GM23338 (cell line): ENCODE measurements around the gene CNTROB. TPM values are rescaled to one million over a fixed set of nuclear protein-coding genes. Genes with fewer than 3 reads are reported as not detected.

Experiments used
- ATAC-seq: fragments of 200-7000 bp; cut with Tn5 transposase; 3 replicates; pipeline ENCODE4 v1.9.1; 2020
- DNase-seq: peaks from one replicate; pipeline ENCODE4 v3.0.0-alpha.2; 2015; ENCODE audit warnings: low spot score
- H2AFZ ChIP-seq: fragments of 200-600 bp; sonication (generic); 2 replicates; pipeline ENCODE4 v1.8.0; 2016; ENCODE audit warnings: antibody characterized with exemption, mild to moderate bottlenecking, moderate library complexity
- H3F3A ChIP-seq: fragments of 200-600 bp; sonication (generic); replicated peaks from 2 replicates; pipeline ENCODE4 v1.8.0; 2017; ENCODE audit warnings: antibody characterized with exemption, mixed run types, low read depth
- H3K27ac ChIP-seq: fragments of 200-600 bp; sonication (generic); 2 replicates; pipeline ENCODE4 v1.6.1; 2016; ENCODE audit warnings: low read depth
- H3K27me3 ChIP-seq: fragments of 200-600 bp; sonication (generic); 2 replicates; pipeline ENCODE4 v1.8.0; 2016; ENCODE audit warnings: mild to moderate bottlenecking, mixed run types, moderate library complexity; ENCODE audit not compliant: insufficient read depth
- H3K36me3 ChIP-seq: fragments of 200-600 bp; sonication (generic); 2 replicates; pipeline ENCODE4 v1.8.0; 2016; ENCODE audit warnings: mild to moderate bottlenecking; ENCODE audit not compliant: insufficient read depth
- H3K4me1 ChIP-seq: fragments of 200-600 bp; sonication (generic); 2 replicates; pipeline ENCODE4 v1.8.0; 2016; ENCODE audit warnings: mild to moderate bottlenecking, moderate library complexity; ENCODE audit not compliant: insufficient read depth
- H3K4me2 ChIP-seq: fragments of 200-600 bp; sonication (generic); 2 replicates; pipeline ENCODE4 v1.7.1; 2017; ENCODE audit warnings: mixed run types
- H3K4me3 ChIP-seq: fragments of 200-600 bp; sonication (generic); 2 replicates; pipeline ENCODE4 v1.6.1; 2016; ENCODE audit warnings: mixed run types
- H3K79me2 ChIP-seq: fragments of 200-600 bp; sonication (generic); replicated peaks from 2 replicates; pipeline ENCODE4 v1.8.0; 2017; ENCODE audit warnings: mild to moderate bottlenecking; ENCODE audit not compliant: insufficient read depth
- H3K9me2 ChIP-seq: fragments of 200-600 bp; sonication (generic); 2 replicates; pipeline ENCODE4 v1.8.0; 2017; ENCODE audit not compliant: insufficient read depth
- H4K20me1 ChIP-seq: fragments of 200-600 bp; sonication (generic); replicated peaks from 2 replicates; pipeline ENCODE4 v1.8.0; 2017; ENCODE audit warnings: mild to moderate bottlenecking; ENCODE audit not compliant: insufficient read depth
- H3K27ac Mint-ChIP-seq: 2 replicates; pipeline ENCODE4 v1.8.0; 2020; ENCODE audit warnings: inconsistent platforms, mild to moderate bottlenecking, moderate library complexity, mixed read lengths
- H3K27me3 Mint-ChIP-seq: 3 replicates; pipeline ENCODE4 v1.8.0; 2022; ENCODE audit warnings: low read depth, mild to moderate bottlenecking, moderate library complexity, mixed read lengths, inconsistent platforms; ENCODE audit not compliant: insufficient read depth, poor library complexity
- H3K36me3 Mint-ChIP-seq: 3 replicates; pipeline ENCODE4 v1.8.0; 2021; ENCODE audit warnings: low read depth, mild to moderate bottlenecking, inconsistent platforms, moderate library complexity, mixed read lengths
- H3K4me1 Mint-ChIP-seq: 3 replicates; pipeline ENCODE4 v1.8.0; 2020; ENCODE audit warnings: mild to moderate bottlenecking, inconsistent platforms, mixed read lengths
- H3K4me3 Mint-ChIP-seq: 3 replicates; pipeline ENCODE4 v1.8.0; 2021; ENCODE audit warnings: moderate library complexity, mild to moderate bottlenecking, inconsistent platforms, mixed read lengths
- H3K9me3 Mint-ChIP-seq: 3 replicates; pipeline ENCODE4 v1.8.0; 2020; ENCODE audit warnings: moderate library complexity, mild to moderate bottlenecking, inconsistent platforms, mixed read lengths
- CREB1 ChIP-seq: fragments of 250-450 bp; sonication (Bioruptor Pico); IDR thresholded peaks from 2 replicates; pipeline ENCODE4 v1.5.0; 2020; ENCODE audit warnings: low read depth, mild to moderate bottlenecking, moderate library complexity
- EZH2 ChIP-seq: fragments of 200-600 bp; sonication (generic); IDR thresholded peaks from one replicate; pipeline ENCODE4 v1.8.0; 2017; ENCODE audit warnings: antibody characterized with exemption, mild to moderate bottlenecking, low read depth; ENCODE audit not compliant: unreplicated experiment
- EZH2phosphoT487 ChIP-seq: fragments of 200-600 bp; sonication (generic); IDR thresholded peaks from one replicate; pipeline ENCODE4 v1.8.1; 2018; ENCODE audit warnings: antibody characterized with exemption; ENCODE audit not compliant: unreplicated experiment
- JUNB ChIP-seq: IDR thresholded peaks from one replicate; pipeline ENCODE4 v1.6.1; 2016; ENCODE audit warnings: antibody characterized with exemption; ENCODE audit not compliant: unreplicated experiment
- NANOG ChIP-seq: IDR thresholded peaks from 2 replicates; pipeline ENCODE4 v1.6.1; 2016; ENCODE audit warnings: antibody characterized with exemption, borderline replicate concordance
- POLR2AphosphoS5 ChIP-seq: IDR thresholded peaks from 2 replicates; pipeline ENCODE4 v1.6.1; 2016; ENCODE audit warnings: antibody characterized with exemption, low read depth
- STAT1 ChIP-seq: IDR thresholded peaks from one replicate; pipeline ENCODE4 v1.6.1; 2016; ENCODE audit warnings: antibody characterized with exemption; ENCODE audit not compliant: unreplicated experiment
- ZNF114 ChIP-seq: fragments of 250-450 bp; sonication (Bioruptor Pico); IDR thresholded peaks from 2 replicates; pipeline ENCODE4 v1.5.0; 2020; ENCODE audit warnings: mild to moderate bottlenecking, moderate library complexity
- ZNF331 ChIP-seq: fragments of 250-450 bp; sonication (Bioruptor Pico); IDR thresholded peaks from 2 replicates; pipeline ENCODE4 v1.5.0; 2020; ENCODE audit warnings: low read depth, mild to moderate bottlenecking, moderate library complexity
- polyA plus RNA-seq: library from polyadenylated mRNA; unstranded; fragments of >200 nt; fragmentation: Nextera tagmentation; extraction: Ambion mirVana; gene quantifications from 2 replicates; pipeline ENCODE4 v1.2.1, GENCODE V29; 2016
- total RNA-seq: library from RNA; depleted of rRNA; stranded (reverse); fragments of >200 nt; shearing (Covaris generic); gene quantifications from 2 replicates; pipeline ENCODE4 v1.2.3, GENCODE V29; 2014
- TF ChIP-seq, protein P1 (sequence below), 2 experiments: fragments of 200-600 bp in 1 of 2; sonication (generic) in 1 of 2; conservative IDR thresholded peaks; 2 replicates each; pipeline versions ENCODE4 v1.5.1 to v1.6.1; 2016 to 2017; ENCODE audit warnings: antibody characterized with exemption in 2 of 2, low read depth in 2 of 2, mild to moderate bottlenecking in 2 of 2, moderate library complexity in 1 of 2
- TF ChIP-seq, protein P2 (sequence below): fragments of 250-450 bp; sonication (Bioruptor Pico); IDR thresholded peaks from 2 replicates; pipeline ENCODE4 v1.5.0; 2020; ENCODE audit warnings: mild to moderate bottlenecking, moderate library complexity
- TF ChIP-seq, protein P3 (sequence below): IDR thresholded peaks from one replicate; pipeline ENCODE4 v1.6.1; 2018; ENCODE audit warnings: antibody characterized with exemption; ENCODE audit not compliant: unreplicated experiment
- TF ChIP-seq, protein P4 (sequence below): IDR thresholded peaks from 2 replicates; pipeline ENCODE4 v1.6.1; 2016; ENCODE audit warnings: antibody characterized with exemption

CNTROB gene
- total and polyA plus RNA-seq, 2 experiments from 2014 or later, result 16.3 to 18.5 TPM

DNA sequence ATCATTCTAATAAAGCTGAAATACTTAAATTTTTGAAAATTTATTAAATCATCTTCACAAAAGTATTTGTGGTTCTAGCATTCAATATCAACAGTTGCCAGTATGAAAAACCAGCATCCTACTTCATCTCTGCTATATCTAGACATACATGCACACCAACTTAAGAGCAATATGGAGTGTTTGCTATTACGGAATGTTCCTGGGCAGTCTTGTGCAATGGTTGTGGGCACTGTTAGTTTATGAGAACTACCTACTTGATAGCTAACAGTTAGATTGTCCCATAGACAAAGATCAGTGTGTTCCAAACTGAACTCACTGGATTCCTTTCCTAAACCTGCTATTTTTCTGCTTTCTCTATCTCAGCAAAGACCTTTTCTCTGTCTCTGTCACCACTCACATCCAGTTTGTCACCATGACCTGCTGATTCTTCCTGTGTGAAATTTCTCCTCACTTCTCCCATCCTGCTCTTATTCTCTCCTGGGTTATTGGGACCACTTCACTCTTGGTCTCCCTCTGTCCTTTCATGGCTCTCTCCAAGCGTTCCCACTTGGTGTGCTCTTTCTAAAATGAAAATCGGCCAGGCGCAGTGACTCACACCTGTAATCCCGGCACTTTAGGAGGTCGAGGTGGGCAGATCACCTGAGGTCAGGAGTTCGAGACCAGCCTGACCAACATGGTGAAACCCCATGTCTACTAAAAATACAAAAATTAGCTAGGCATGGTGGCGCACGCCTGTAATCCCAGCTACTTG, 27.7 kb downstream of the CNTROB start:
- H3K27me3 Mint-ChIP-seq, result peaks cover 8% of the 10 kb centered on the region

More for the DNA sequence above, 27.7 kb downstream of the CNTROB start:
- Mint-ChIP-seq H3K4me3 (no peak overlapping the region; the same call in 2 of the 3 replicates), H3K4me1 (peaks cover 10% of the 10 kb centered on the region), H3K9me3 (no peaks in the 10 kb centered on the region), H3K36me3 (no peaks in the 10 kb centered on the region), H3K27ac (no peak overlapping the region)
- TF ChIP-seq, protein P1, sequence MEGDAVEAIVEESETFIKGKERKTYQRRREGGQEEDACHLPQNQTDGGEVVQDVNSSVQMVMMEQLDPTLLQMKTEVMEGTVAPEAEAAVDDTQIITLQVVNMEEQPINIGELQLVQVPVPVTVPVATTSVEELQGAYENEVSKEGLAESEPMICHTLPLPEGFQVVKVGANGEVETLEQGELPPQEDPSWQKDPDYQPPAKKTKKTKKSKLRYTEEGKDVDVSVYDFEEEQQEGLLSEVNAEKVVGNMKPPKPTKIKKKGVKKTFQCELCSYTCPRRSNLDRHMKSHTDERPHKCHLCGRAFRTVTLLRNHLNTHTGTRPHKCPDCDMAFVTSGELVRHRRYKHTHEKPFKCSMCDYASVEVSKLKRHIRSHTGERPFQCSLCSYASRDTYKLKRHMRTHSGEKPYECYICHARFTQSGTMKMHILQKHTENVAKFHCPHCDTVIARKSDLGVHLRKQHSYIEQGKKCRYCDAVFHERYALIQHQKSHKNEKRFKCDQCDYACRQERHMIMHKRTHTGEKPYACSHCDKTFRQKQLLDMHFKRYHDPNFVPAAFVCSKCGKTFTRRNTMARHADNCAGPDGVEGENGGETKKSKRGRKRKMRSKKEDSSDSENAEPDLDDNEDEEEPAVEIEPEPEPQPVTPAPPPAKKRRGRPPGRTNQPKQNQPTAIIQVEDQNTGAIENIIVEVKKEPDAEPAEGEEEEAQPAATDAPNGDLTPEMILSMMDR (conservative IDR thresholded peaks at IDR 0.05; ENCODE audit: low read depth in 2 of 2), result no peak
- TF ChIP-seq, protein P2, sequence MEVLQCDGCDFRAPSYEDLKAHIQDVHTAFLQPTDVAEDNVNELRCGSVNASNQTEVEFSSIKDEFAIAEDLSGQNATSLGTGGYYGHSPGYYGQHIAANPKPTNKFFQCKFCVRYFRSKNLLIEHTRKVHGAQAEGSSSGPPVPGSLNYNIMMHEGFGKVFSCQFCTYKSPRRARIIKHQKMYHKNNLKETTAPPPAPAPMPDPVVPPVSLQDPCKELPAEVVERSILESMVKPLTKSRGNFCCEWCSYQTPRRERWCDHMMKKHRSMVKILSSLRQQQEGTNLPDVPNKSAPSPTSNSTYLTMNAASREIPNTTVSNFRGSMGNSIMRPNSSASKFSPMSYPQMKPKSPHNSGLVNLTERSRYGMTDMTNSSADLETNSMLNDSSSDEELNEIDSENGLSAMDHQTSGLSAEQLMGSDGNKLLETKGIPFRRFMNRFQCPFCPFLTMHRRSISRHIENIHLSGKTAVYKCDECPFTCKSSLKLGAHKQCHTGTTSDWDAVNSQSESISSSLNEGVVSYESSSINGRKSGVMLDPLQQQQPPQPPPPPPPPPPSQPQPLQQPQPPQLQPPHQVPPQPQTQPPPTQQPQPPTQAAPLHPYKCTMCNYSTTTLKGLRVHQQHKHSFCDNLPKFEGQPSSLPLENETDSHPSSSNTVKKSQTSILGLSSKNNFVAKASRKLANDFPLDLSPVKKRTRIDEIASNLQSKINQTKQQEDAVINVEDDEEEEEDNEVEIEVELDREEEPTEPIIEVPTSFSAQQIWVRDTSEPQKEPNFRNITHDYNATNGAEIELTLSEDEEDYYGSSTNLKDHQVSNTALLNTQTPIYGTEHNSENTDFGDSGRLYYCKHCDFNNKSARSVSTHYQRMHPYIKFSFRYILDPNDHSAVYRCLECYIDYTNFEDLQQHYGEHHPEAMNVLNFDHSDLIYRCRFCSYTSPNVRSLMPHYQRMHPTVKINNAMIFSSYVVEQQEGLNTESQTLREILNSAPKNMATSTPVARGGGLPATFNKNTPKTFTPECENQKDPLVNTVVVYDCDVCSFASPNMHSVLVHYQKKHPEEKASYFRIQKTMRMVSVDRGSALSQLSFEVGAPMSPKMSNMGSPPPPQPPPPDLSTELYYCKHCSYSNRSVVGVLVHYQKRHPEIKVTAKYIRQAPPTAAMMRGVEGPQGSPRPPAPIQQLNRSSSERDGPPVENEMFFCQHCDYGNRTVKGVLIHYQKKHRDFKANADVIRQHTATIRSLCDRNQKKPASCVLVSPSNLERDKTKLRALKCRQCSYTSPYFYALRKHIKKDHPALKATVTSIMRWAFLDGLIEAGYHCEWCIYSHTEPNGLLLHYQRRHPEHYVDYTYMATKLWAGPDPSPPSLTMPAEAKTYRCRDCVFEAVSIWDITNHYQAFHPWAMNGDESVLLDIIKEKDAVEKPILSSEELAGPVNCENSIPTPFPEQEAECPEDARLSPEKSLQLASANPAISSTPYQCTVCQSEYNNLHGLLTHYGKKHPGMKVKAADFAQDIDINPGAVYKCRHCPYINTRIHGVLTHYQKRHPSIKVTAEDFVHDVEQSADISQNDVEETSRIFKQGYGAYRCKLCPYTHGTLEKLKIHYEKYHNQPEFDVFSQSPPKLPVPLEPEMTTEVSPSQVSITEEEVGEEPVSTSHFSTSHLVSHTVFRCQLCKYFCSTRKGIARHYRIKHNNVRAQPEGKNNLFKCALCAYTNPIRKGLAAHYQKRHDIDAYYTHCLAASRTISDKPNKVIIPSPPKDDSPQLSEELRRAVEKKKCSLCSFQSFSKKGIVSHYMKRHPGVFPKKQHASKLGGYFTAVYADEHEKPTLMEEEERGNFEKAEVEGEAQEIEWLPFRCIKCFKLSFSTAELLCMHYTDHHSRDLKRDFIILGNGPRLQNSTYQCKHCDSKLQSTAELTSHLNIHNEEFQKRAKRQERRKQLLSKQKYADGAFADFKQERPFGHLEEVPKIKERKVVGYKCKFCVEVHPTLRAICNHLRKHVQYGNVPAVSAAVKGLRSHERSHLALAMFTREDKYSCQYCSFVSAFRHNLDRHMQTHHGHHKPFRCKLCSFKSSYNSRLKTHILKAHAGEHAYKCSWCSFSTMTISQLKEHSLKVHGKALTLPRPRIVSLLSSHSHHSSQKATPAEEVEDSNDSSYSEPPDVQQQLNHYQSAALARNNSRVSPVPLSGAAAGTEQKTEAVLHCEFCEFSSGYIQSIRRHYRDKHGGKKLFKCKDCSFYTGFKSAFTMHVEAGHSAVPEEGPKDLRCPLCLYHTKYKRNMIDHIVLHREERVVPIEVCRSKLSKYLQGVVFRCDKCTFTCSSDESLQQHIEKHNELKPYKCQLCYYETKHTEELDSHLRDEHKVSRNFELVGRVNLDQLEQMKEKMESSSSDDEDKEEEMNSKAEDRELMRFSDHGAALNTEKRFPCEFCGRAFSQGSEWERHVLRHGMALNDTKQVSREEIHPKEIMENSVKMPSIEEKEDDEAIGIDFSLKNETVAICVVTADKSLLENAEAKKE (CRISPR knock-in tag), result no peak
- no peak for TF ChIP-seq EZH2
- TF ChIP-seq NANOG, result no peak
- TF ChIP-seq EZH2phosphoT487, result no peak
- TF ChIP-seq ZNF331 (CRISPR knock-in tag), result no peak
- TF ChIP-seq ZNF114 (CRISPR knock-in tag), result no peak
- no peak for TF ChIP-seq CREB1 (CRISPR knock-in tag)
- TF ChIP-seq JUNB, result no peak
- TF ChIP-seq STAT1, result no peak
- TF ChIP-seq POLR2AphosphoS5, result no peak
- TF ChIP-seq, protein P3, sequence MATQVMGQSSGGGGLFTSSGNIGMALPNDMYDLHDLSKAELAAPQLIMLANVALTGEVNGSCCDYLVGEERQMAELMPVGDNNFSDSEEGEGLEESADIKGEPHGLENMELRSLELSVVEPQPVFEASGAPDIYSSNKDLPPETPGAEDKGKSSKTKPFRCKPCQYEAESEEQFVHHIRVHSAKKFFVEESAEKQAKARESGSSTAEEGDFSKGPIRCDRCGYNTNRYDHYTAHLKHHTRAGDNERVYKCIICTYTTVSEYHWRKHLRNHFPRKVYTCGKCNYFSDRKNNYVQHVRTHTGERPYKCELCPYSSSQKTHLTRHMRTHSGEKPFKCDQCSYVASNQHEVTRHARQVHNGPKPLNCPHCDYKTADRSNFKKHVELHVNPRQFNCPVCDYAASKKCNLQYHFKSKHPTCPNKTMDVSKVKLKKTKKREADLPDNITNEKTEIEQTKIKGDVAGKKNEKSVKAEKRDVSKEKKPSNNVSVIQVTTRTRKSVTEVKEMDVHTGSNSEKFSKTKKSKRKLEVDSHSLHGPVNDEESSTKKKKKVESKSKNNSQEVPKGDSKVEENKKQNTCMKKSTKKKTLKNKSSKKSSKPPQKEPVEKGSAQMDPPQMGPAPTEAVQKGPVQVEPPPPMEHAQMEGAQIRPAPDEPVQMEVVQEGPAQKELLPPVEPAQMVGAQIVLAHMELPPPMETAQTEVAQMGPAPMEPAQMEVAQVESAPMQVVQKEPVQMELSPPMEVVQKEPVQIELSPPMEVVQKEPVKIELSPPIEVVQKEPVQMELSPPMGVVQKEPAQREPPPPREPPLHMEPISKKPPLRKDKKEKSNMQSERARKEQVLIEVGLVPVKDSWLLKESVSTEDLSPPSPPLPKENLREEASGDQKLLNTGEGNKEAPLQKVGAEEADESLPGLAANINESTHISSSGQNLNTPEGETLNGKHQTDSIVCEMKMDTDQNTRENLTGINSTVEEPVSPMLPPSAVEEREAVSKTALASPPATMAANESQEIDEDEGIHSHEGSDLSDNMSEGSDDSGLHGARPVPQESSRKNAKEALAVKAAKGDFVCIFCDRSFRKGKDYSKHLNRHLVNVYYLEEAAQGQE, result no peak
- TF ChIP-seq, protein P4, sequence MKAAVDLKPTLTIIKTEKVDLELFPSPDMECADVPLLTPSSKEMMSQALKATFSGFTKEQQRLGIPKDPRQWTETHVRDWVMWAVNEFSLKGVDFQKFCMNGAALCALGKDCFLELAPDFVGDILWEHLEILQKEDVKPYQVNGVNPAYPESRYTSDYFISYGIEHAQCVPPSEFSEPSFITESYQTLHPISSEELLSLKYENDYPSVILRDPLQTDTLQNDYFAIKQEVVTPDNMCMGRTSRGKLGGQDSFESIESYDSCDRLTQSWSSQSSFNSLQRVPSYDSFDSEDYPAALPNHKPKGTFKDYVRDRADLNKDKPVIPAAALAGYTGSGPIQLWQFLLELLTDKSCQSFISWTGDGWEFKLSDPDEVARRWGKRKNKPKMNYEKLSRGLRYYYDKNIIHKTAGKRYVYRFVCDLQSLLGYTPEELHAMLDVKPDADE, result no peak
- Histone ChIP-seq H3K4me3 (no peak overlapping the region), H3K27me3 (no peaks in the 10 kb centered on the region), H3K36me3 (no peaks in the 10 kb centered on the region), H3K4me2 (no peak overlapping the region), H3K4me1 (peaks cover 10% of the 10 kb centered on the region), H3K27ac (no peak overlapping the region), H3K79me2 (no peaks in the 10 kb centered on the region), H4K20me1 (no peaks in the 10 kb centered on the region), H3F3A (no peaks in the 10 kb centered on the region), H2AFZ (no peak overlapping the region), H3K9me2 (0 out of 2 replicates have a peak, but pooled peaks cover 5% of the 10 kb centered on the region)
- DNase-seq, result no peak
- ATAC-seq, result no peak
